GM13977 (cell line): ENCODE measurements around the gene SIL1.

Experiments used
- DNase-seq: peaks from one replicate; pipeline ENCODE4 v3.0.0; 2012; ENCODE audit warnings: low spot score
- CTCF ChIP-seq: IDR thresholded peaks from 2 replicates; pipeline ENCODE4 v1.5.1; 2012; ENCODE audit warnings: mild to moderate bottlenecking, control low read depth; ENCODE audit not compliant: insufficient read depth; ENCODE audit errors: extremely low read depth, missing control alignments
- in situ Hi-C: fragments of 300-500 bp; cut with MboI; formaldehyde crosslinking; loops from one replicate; pipeline ENCODE4 v1.12.0; 2022; ENCODE audit warnings: low sequenced_read_pairs, low pct_unique_long_range_greater_than_20kb, mixed read lengths, inconsistent platforms; ENCODE audit not compliant: unreplicated experiment

SIL1 gene

GRCh38 chr5:139150367-139150999 lies 47.7 kb downstream of the SIL1 start:
- TF ChIP-seq CTCF: no peak
- DNase-seq: no peak
- in situ Hi-C loops: no loop called here

- no peak for TF ChIP-seq CTCF
- in situ Hi-C loops: no loop called here
Measured at GRCh38 chr5:139149477-139150199, 48.5 kb downstream of the SIL1 start.

GRCh38 chr5:139148986-139149385 lies 49.2 kb downstream of the SIL1 start:
- TF ChIP-seq CTCF: no peak
- DNase-seq: no peak
- in situ Hi-C loops: no loop called here

More at GRCh38 chr5:139149477-139150199, 48.5 kb downstream of the SIL1 start:
- DNase-seq: no peak

- no peak for TF ChIP-seq CTCF
- DNase-seq: no peak
- in situ Hi-C loops: no loop called here
Measured at GRCh38 chr5:139148306-139148705, 49.9 kb downstream of the SIL1 start.

DNA sequence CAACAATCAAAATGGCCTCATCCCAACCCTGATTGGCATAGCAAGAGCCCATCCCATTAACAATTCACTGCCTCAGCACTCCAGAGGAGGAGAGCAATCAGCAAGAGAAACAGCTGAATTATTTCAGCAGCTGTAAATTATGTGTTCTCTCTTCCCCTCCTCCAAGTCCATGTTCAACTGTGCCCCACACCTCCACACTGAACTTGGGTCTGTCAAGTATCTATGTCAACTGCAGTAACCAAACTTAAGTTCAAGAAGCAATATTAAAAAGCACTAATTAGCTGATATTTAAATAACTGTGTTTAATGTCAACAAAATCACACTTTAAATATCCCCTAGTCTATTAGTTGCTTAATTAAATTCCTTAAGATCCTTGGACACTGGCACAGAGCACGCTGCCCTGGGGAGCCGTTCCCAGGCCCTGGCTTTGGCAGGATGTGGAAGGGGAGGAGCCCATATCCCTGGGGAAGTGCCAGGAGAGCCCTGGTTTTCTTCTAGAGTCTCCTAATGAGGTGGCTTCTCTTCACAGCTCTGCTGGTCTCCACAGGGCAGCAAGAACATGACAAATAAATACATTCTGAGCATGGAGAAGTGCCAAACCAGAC lies 50.6 kb downstream of the SIL1 start:
- in situ Hi-C loops: no loop called here

More for the DNA sequence above, 50.6 kb downstream of the SIL1 start:
- DNase-seq: no peak
- TF ChIP-seq CTCF: no peak
